Measurements from ENCODE around the gene DYNC1LI2.

The DYNC1LI2 gene

DNA sequence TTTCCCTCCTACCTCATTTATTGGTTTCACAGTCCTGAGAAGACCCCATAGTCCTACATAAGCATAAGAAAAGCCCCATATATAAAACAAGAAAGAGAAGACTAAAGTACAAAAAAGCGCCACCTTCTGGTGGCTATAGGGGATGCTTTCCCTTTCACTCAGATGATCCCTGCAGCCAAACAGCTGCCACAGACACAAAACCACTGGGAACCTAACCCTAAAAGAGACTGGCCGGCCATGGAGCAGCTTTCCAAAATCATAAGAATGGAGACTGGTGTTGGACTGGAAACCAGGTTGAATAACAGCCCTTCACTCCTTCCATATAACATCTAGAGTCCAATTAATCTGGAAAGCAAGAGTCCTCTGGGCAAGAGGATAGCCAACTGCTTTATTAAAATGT lies 11.4 kb downstream of the DYNC1LI2 start:
- DNase-seq (ENCODE audit: low read depth in 2 of 2) = no peak

DNA sequence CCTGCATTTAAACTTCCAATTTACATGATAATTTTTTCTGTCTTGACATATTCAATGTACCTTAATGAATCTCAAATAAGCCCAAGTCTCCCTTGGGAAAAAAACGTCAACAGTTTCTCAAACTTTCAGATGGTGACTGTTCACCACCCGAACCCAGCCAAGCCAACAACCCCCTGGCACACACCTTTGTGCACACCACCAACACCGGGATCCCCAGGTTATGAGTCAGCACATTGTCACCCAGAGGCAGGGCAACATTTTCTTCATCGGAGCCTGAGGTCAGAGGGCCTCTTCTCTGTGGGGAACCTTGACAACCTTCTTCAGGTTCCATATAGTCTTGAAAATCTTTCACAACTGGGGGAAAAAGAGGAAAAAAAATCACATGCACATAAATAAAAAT lies 15.5 kb downstream of the DYNC1LI2 start:
- DNase-seq (ENCODE audit: low read depth in 2 of 2) = no peak

DNA sequence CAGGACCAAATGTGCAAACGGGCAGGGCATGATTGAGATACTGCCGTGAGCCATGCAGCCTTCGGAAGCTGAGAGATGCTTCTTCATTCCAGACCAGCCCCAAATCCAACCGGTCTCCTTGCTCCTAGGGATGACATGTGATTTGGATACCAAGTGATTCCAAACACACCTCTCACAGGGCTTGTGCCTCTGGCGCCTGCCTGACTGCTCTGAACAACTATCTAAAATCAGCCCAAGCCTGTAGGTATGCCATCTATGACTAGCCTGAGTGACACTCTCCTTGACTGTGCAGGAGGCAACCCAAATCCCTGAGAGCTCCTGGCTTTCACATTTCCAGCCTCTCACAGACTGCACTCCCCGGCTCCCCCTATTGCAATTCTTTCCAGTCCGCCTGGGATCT lies 20.3 kb downstream of the DYNC1LI2 start:
- DNase-seq (ENCODE audit: low read depth in 2 of 2) = no peak

DNA sequence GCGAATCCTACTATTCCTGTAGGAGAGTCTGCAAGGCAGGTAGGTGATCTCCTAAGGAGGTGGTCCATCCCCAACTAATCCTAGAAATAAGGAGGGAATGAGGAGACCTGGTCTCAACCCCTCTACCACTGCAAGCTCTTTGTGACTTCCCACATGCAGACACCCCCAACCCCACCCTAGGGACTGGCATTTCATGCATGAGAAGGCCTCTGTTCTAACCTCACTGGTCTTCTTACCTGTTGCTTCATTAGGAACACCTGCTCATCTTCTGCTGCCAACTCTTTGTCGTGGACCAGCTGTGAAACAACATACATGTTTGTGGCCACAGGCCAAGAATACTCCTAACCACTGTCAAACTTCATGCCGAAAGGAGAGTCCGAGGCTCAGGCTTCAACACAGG lies 22.6 kb downstream of the DYNC1LI2 start:
- no peak for DNase-seq (ENCODE audit: low read depth in 2 of 2)

DNA sequence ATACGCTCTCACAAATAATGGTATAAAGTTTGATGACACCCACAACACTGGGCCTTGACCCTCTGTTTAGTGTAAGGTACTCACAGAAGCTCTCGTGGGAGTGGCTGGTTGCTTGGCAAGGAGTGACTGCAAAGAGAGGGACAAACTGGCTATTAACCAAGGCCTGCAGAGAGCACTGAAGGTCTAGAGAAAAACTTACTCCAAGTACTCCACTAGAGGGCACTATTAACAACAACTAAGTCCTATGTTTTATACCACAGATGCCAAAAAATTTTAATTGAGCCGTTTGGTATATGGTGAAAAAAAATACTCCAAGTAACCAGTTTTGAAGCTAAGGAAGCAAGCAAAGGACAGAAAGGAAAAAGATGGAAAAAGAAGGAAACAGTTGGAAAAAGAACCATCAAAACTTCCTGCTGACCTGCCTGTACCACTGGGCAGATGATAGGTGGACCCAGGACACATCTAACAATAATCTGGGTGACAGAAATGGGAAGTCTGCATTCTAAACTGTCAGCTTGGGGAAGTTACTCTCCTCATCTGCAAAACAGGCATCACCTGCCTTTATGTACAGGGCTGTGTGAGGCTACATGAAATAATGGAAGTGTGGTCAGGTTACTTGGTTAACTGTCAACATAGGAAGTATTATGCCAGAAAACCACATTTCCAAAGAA lies 23.2 kb downstream of the DYNC1LI2 start:
- DNase-seq (ENCODE audit: low read depth in 2 of 2) = no peak

DNA sequence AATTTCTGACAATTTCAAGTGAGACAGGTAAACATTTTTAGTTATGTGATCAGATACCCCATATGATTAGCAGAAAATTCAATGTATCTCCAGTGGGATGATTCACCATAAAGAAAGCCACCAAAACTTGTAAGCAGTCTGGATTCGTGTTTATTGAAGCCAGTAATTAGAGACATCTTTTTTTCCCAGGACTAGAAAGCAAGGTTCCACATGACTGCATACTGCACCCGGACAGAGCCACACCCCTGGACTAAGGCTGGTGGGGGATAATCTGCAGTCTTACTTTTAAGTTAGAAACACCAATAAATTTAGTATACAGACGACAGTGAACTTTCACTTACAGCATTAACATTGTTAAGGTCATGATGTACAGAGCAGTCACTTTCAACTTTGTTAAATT lies 30.6 kb downstream of the DYNC1LI2 start:
- no peak for DNase-seq (ENCODE audit: low read depth in 2 of 2)

DNA sequence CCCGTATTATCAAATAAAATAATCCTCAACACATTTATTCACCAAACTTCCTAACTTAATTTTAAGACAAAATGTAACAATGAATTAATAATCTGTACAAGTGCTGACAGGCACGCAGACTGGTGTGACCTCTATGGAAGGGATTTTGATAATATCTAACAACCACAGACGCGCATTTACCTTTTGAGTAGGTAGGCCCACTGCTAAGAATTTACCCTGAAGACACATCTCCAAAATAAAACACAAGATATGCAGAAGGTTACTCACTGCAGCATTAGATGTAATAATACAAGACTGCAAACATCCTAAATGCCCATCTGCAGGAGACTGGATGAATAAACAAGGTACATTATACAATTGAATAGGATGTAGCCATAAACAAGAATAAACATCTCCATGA lies 32.2 kb downstream of the DYNC1LI2 start:
- DNase-seq (ENCODE audit: low read depth in 2 of 2) = no peak

DNA sequence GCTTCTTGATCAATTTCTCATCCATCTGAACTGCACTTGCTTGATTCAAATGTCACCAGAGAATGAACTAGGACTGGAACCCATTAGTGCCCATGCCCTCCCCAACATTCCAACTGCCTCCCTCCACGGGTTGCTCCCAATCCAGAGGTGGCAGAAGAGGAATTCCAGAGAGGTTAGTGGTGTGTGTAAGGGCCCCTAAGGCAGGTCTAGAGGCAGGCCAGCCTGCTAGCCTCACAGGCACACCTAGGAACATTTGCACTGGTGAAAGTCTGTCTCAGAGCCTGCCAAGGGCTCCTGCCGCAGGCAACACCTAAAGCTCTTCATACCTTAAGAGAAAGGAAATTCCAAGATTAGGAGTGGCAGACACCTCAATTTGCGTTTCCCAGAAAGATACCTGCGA lies 33.6 kb downstream of the DYNC1LI2 start:
- no peak for DNase-seq (ENCODE audit: low read depth in 2 of 2)

DNA sequence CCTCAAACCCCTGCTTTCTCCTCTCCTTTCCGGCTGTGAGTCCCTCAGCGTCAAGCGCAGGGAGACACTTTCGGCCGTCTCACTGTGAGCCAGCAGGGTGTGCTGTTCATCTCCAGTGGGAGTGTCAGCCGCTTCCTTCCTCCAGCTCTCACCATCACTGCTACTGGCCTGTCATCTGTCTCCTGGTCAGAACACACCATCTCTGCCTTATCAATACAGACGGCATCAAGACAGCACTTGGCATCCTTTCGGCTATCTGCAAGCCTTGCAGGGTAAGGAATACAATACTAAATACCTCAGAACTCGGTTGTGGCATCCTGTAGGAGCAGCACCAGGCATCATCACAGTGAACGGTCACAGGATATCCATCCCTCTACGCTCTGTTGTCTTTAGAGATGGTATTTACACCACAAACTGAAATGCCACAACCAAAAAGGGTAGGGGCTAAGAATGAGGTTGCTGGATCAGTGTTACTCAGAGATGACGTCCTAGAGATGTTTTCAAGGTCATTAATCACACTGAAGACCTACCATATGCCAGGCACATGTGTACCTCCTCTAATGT lies 34.2 kb downstream of the DYNC1LI2 start:
- DNase-seq (ENCODE audit: low read depth in 2 of 2) = peak; percentile 40 to 45

DNA sequence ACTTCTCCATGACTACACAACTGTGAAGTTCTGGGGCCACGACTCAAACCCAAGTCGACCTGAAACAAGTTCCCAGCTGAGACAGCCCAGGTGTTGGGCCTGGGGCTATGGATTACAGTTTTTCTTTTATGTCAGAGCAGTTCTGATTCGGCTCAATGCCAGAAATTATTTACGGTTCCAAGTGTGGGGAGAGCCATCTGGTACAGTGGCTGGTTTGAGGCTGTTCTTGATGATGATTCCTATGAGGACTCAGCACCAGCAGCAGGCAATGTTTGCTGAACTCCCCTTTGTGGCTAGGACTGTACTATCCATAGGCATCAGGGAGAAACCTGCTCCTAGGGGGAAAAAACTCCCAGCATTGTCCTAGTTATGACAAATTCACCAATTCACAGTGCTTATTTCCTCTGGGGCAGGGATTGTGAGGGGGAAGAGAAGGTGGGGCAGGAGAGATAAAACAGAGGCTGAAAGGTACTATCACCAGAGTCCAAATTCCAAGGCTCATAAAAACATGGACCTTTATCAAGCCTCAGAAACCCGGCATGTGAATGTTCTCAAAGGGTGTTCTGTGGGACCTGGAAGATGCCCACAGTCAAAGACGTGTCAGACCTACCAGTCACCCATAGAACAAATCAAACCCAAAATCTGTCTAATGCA lies 36.6 kb downstream of the DYNC1LI2 start:
- no peak for DNase-seq (ENCODE audit: low read depth in 2 of 2)

DNA sequence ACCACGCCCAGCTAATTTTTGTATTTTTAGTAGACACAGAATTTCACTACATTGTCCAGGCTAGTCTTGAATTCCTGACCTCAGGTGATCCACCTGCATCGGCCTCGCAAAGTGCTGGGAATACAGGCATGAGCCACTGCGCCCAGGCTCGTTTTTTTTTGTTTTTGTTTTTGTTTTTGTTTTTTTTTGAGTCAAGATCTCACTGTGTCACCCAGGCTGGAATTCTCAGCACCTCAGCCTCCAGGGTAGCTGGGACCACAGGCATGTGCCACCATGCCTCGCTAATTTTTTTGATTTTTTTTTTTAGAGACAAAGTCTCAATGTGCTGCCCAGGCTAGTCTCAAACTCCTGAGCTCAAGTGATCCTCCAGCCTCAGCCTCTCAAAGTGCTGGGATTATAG lies 37.3 kb downstream of the DYNC1LI2 start:
- no peak for DNase-seq (ENCODE audit: low read depth in 2 of 2)

DNA sequence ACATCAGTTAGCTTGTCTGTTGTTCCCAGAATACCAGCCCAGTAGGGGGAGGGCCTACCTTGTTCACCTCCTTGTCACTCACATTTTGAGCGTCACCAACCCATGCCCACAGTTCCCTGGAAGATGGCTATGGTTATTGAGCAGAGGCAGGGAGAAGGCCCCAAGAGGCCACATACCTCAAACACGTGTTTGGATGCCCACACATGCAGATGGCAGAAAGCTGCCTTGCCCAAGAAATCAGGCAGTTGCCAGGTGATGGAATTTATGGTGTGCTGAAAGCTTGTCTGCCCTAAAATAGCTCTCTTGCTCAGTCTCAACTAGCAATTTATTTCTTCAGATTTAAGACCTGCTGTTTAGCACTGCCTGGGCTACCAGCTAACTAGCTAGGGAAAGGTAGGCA lies 38.3 kb downstream of the DYNC1LI2 start:
- DNase-seq (ENCODE audit: low read depth in 2 of 2) = no peak

DNA sequence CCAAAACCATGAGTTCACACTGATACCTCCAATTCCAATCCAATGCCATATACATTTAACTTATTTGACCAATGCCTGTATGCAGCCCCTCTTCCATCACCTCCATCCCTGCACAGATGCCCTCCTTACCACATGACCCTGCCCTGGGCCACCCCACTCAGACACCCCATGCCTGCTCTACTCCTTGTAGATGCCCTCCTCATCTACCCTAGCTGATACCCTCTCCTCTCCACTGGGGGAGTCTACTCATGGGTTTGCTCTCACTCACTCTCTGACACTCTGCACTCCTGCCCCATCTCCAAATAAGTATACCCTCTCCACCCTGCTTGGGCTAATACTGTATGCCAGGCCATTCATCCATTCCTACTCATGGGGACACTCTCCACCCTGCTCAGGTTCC lies 38.9 kb downstream of the DYNC1LI2 start:
- DNase-seq (ENCODE audit: low read depth in 2 of 2) = no peak

DNA sequence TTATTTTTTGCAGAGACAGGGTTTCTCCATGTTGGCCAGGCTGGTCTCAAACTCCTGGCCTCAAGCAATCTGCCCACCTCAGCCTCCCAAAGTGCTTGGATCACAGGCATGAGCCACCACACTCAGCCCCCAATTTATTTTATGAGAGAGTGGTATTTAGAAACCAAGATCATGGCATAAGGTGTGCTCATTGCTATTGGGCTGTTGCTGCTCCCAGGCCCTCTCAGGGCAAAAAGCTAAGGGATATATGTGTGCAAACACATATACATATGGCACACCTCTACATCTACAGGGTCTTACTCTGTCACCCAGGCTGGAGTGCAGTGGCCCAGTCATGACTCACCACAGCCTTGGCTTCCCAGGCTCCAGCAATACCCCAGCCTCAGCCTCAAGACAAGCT lies 39.8 kb downstream of the DYNC1LI2 start:
- no peak for DNase-seq (ENCODE audit: low read depth in 2 of 2)

DNA sequence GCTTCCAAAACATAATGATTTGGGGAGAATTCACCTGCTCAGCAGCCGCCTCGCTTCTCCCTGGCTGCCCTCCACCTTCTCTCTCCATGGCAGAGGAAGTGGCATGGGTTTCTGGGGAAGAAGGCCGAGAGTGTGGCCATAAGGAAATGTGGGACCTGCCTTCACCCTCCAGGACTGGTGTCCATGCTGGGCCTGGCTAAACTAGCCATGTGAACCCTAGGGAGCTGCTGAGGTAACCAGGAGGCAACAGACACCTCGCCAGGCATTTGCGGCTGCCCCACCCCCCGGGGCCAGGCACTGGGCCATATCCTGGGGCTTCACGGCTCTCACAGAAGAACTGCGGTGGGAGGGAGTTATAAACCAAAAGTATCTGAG lies 44.9 kb downstream of the DYNC1LI2 start:
- no peak for DNase-seq (ENCODE audit: low read depth in 2 of 2)

DNA sequence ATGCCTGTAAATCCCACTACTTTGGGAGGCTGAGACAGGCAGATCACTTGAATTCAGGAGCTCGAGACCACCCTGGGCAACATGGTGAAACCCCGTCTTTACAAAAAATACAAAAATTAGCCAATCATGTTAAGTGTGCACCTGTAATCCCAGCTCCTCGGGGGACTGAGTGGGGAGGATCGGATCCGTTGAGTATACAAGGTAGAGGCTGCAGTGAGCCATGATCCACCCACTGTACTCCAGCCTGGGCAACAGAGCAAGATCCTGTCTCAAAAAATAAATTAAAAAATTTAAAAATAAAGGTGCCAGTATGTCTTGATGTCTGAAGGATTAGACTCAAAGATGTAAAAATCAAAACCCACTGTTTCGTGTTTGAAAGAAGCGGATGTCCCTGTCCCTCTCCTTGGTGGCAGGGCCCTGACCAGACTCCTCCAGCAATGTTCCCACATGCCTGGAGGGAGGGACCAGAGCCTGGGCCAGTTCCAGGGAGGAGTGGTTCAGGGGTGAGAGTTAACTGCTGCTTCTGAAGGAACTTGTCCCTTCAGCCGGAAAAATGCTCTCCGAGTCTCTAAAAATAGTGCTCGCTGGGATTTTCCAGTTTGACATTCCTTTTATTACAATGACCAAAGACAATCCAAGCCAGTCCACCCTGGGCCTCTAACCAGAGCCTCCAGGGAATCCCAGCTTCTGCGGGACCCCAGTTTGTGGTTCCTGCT lies 45.5 kb downstream of the DYNC1LI2 start:
- no peak for DNase-seq (ENCODE audit: low read depth in 2 of 2)

DNA sequence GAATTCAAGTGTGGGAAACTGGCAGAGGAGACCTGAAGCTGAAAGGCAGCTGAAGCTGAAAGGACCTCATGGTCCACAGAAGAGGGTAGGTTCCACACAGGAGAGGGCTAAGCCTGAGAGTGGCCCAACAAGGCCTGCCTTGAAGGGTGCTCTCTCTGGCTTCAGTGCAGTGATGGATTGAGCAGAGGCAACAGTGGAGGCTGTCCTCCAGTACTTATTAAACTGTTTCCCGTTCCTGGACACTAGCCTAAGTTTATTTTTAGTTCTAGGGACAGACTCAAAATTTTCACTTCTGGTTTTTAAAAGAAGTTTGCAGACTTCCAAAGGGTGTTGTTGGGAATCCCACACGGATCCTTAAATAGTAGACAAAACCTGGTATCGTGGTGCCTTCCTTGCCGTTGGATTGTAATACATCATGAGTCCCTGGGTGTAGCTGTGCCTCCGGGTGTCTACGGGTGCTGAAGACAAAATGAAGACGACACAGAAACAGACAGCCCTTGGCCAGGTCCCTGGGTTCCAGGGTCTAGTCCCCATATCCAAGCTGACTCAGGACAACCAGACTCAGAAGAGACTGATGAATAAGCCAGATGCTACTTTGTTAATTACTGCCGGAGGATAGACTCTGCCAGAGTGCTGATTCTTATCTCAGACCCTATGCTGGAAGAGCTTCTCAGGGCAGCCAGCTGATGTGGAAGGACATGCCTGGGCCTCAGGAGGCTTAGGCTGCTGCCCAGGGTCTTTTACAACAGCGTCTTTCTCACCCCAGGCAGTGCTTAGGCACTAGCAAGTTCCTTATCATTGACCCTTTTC lies 47.8 kb downstream of the DYNC1LI2 start:
- no peak for DNase-seq (ENCODE audit: low read depth in 2 of 2)

DNA sequence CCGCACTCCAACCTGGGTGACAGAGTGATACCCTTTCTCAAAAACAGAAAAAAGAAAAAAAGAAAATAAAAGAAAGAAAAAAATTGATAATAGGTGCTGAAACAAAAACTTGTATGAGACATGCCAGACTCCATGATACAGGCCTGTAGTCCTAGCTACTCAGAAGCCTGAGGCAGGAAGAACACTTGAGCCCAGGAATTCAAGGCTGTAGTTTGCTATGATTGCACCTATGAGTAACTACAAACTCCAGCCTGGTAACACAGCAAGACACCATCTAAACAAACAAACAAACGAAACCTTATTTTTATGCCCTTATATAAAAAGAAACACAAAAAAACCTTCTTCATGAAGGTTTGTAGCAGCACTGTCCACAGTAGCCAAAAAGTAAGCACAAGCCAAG lies 49.9 kb downstream of the DYNC1LI2 start:
- no peak for DNase-seq (ENCODE audit: low read depth in 2 of 2)

DNA sequence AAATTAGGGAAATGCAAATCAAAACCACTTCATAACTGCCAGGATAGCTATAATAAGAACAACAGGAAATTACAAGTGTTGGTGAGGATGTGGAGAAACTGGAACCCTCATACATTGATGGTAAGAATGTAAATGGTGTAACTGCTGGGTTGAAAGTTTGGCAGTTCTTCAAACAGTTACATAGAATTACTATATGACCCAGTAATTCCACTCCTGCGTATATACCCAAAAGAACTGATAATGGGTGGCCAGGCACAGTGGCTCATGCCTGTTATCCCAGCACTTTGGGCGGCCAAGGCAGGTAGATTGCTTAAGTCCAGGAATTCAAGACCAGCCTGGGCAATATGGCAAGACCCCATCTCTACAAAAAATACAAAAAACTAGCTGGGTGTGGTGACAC lies 50.4 kb downstream of the DYNC1LI2 start:
- DNase-seq (ENCODE audit: low read depth in 2 of 2) = no peak

DNA sequence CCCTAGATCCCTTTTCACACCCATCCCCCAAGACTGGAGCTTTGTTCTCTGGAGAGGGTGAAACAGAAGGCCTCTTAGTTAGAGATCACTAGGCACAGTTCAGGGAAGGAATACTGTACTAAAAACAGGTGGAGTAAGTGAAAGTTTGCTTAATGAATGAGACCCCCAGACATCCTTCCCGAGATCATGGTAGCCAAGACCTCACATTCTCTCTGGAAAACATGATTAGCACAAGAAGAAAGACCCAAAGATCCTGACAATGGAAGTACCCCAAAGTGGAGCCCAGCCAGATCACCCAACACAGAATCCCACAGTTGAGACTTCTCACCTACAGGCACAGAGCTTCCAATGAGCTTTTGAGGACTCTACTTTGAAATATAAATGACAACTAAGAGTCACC lies 51.5 kb downstream of the DYNC1LI2 start:
- DNase-seq (ENCODE audit: low read depth in 2 of 2) = no peak

DNA sequence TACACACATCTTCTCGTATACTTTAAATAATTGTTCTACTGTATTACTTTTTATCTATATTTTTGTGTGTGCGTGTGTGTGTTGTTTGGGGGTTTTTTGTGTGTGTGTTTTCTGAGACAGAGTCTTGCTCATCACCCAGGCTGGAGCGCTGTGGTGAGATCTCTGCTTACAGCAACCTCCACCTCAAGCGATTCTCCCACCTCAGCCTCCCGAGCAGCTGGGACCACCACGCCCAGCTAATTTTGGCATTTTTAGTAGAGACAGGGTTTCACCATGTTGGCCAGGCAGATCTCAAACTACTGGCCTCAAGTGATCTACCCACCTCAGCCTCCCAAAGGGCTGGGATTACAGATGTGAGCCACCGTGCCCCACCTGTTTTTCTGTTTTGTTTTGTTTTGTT lies 53.4 kb downstream of the DYNC1LI2 start:
- DNase-seq (ENCODE audit: low read depth in 2 of 2) = no peak
